PFSK-1 (cell line): Measurements from ENCODE around the gene RBM44.

ENCODE experiments used
- FOXP2 ChIP-seq: optimal IDR thresholded peaks from 2 replicates; pipeline ENCODE3; 2011; ENCODE audit warnings: borderline replicate concordance, control low read depth, inconsistent platforms; ENCODE audit not compliant: insufficient read depth; ENCODE audit errors: extremely low read length, extremely low read depth
- POLR2AphosphoS5 ChIP-seq: IDR thresholded peaks from 2 replicates; pipeline ENCODE4 v1.6.1; 2012; ENCODE audit warnings: low read depth, mild to moderate bottlenecking, control low read depth, low read length, moderate library complexity
- SIN3A ChIP-seq: IDR thresholded peaks from 2 replicates; pipeline ENCODE4 v1.6.1; 2012; ENCODE audit warnings: mild to moderate bottlenecking, low read length, moderate library complexity, borderline replicate concordance; ENCODE audit not compliant: insufficient read depth
- TAF1 ChIP-seq: IDR thresholded peaks from 2 replicates; pipeline ENCODE4 v1.6.1; 2012; ENCODE audit warnings: low read length, control low read depth, borderline replicate concordance; ENCODE audit not compliant: insufficient read depth
- TF ChIP-seq, protein P1 (sequence below), 2 experiments: IDR thresholded peaks; 2 replicates each; pipeline versions ENCODE4 v1.6.1 to v1.8.0; 2011 to 2012; ENCODE audit warnings: low read depth in 2 of 2, low read length in 2 of 2, control low read depth in 1 of 2, inconsistent platforms in 1 of 2, mild to moderate bottlenecking in 1 of 2, moderate library complexity in 1 of 2; ENCODE audit not compliant: insufficient read depth in 1 of 2

Gene RBM44

DNA sequence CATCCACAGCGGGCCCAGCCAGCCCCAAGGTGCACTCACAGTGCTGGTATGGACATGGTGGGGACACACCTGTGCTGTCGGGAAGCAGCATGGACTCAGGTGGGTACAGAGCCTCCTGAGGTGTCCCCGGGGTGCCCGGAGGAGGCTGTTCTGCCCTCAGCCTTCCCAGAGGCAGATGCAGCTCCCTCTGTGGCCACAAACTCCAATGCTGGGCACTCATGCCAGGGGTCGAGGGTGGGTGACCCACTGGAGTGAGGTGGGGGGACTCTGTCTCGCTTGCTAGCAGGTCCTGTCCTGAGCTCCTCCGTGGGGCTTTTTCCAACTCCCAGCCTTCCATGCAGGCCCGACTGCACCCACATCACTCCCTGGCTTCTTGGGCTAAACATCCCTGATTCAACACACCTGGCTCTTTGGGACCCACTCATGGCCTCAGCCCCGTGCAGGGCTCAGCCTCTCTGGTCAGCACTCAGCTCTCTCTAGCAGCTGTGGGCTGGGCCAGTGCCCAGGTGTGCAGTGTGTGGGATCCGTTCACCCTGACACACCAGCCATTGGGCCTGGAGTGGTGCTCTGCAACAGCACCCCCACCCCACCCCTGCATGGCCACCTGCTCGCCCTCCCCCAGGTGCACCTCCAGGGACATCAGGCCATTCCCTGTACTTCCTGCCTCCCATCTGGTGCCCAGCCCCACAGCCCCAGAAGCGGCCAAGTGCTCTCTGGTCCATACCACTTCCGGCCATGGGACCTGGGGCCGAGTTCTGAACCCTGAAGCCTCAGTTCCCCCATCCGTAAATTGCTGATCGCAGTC lies 76.9 kb downstream of the RBM44 start:
- TF ChIP-seq POLR2AphosphoS5 (no peak), FOXP2 (no peak), SIN3A (no peak), TAF1 (no peak)
- TF ChIP-seq, protein P1, sequence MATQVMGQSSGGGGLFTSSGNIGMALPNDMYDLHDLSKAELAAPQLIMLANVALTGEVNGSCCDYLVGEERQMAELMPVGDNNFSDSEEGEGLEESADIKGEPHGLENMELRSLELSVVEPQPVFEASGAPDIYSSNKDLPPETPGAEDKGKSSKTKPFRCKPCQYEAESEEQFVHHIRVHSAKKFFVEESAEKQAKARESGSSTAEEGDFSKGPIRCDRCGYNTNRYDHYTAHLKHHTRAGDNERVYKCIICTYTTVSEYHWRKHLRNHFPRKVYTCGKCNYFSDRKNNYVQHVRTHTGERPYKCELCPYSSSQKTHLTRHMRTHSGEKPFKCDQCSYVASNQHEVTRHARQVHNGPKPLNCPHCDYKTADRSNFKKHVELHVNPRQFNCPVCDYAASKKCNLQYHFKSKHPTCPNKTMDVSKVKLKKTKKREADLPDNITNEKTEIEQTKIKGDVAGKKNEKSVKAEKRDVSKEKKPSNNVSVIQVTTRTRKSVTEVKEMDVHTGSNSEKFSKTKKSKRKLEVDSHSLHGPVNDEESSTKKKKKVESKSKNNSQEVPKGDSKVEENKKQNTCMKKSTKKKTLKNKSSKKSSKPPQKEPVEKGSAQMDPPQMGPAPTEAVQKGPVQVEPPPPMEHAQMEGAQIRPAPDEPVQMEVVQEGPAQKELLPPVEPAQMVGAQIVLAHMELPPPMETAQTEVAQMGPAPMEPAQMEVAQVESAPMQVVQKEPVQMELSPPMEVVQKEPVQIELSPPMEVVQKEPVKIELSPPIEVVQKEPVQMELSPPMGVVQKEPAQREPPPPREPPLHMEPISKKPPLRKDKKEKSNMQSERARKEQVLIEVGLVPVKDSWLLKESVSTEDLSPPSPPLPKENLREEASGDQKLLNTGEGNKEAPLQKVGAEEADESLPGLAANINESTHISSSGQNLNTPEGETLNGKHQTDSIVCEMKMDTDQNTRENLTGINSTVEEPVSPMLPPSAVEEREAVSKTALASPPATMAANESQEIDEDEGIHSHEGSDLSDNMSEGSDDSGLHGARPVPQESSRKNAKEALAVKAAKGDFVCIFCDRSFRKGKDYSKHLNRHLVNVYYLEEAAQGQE (IDR thresholded peaks at IDR 0.05; ENCODE audit: insufficient read depth in 1 of 2, low read depth in 2 of 2, low read length in 2 of 2), result no peak

DNA sequence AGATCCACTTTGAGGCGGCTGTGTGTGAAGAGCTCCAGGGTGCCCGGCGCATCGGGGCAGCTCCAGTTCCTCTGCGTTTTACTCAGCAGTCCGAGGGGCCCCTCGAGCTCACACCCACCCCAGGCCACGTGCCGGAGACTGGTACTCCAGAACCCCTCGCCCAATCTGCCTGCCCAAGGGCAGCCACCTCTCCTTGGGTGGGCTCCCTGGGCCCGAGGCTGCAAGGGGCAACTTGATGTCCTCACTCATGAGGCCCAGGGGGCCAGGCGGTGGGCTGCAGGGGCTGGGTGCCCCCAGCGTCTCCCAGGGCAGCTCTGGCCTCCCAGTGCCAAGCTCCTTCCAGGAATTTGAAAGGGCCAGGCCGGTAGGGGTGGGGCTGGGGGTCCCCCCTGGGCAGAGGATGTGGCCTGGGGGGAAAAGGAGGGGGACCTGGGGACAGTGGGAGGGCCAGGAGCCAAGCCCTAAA lies 77.5 kb downstream of the RBM44 start:
- TF ChIP-seq SIN3A, result no peak
- no peak for TF ChIP-seq TAF1
- TF ChIP-seq, protein P1 (IDR thresholded peaks at IDR 0.05; ENCODE audit: insufficient read depth in 1 of 2, low read depth in 2 of 2, low read length in 2 of 2), result no peak
- TF ChIP-seq FOXP2, result no peak
- TF ChIP-seq POLR2AphosphoS5, result no peak

- no peak for TF ChIP-seq TAF1
- TF ChIP-seq POLR2AphosphoS5, result no peak
- TF ChIP-seq SIN3A, result no peak
- no peak for TF ChIP-seq FOXP2
- TF ChIP-seq, protein P1 (IDR thresholded peaks at IDR 0.05; ENCODE audit: insufficient read depth in 1 of 2, low read depth in 2 of 2, low read length in 2 of 2), result no peak
Observed at GRCh38 chr2:237876532-237876931, 78.0 kb downstream of the RBM44 start.

DNA sequence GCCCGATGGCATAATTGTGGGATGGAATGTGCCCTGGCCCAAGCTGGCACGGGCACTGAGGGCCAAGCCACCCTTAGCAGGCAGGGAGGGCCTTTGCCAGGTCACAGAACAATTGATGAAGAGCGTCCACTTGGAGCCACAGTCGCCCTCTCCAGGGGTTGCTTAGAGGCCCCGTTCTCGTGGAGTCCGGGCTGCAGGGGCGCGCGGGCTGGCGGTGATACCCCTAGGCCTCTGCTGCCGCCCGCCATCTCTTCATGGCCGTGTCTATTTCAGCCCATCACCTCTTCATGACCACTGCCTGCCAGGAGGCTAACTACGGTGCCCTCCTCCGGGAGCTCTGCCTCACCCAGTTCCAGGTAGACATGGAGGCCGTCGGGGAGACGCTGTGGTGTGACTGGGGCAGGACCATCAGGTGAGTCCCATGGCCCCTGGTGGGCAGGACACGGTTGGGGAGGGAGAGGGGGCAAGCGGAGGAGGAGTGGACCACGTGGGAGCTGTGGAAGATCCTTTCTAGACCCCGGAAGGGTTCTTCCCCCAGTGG lies 78.4 kb downstream of the RBM44 start:
- TF ChIP-seq, protein P1 (IDR thresholded peaks at IDR 0.05; ENCODE audit: insufficient read depth in 1 of 2, low read depth in 2 of 2, low read length in 2 of 2), result no peak
- no peak for TF ChIP-seq FOXP2
- no peak for TF ChIP-seq TAF1
- TF ChIP-seq SIN3A, result no peak
- no peak for TF ChIP-seq POLR2AphosphoS5
